ENCODE data around the gene CCDC7.

DNA sequence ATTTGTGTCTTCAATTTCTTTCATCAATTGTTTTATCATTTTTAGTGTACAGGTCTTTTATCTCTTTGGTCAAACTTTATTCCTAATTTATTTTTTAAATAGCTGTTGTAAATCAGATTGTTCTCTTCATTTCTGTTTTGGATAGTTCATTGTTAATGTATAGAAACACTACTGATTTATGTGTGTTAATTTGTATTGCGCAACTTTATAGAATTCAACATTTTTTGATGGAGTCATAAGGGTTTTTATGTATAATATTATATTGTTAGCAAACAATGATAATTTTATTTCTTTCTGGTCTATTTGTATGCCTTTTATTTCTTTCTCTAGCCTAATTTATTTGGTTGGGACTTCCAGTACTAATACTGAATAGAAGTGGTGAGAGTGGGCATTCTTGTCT lies 181.2 kb downstream of the CCDC7 start:
- TF ChIP-seq TCF4 (CRISPR knock-in tag; IDR thresholded peaks at IDR 0.05; ENCODE audit: borderline replicate concordance) (no peak), PATZ1 (CRISPR knock-in tag; IDR thresholded peaks at IDR 0.05; ENCODE audit: borderline replicate concordance) (no peak), ZNF565 (CRISPR knock-in tag; conservative IDR thresholded peaks at IDR 0.05; ENCODE audit: low read depth) (no peak), ZFP30 (CRISPR knock-in tag; IDR thresholded peaks at IDR 0.05) (no peak), ARNTL (CRISPR knock-in tag; IDR thresholded peaks at IDR 0.05; ENCODE audit: borderline replicate concordance, low read depth) (no peak), ZFP3 (CRISPR knock-in tag; IDR thresholded peaks at IDR 0.05) (no peak), ZNF8 (CRISPR knock-in tag; IDR thresholded peaks at IDR 0.05) (no peak)
